SH-SY5Y (cell line): Measurements from ENCODE around the gene LIMD2.

ENCODE experiments used
- GATA2 ChIP-seq: IDR thresholded peaks from 2 replicates; pipeline ENCODE4 v1.6.1; 2011; ENCODE audit warnings: mild to moderate bottlenecking, low read depth, low read length
- GATA3 ChIP-seq: IDR thresholded peaks from 2 replicates; pipeline ENCODE4 v1.6.1; 2011; ENCODE audit warnings: low read depth, mild to moderate bottlenecking, low read length, moderate library complexity

LIMD2 gene

DNA sequence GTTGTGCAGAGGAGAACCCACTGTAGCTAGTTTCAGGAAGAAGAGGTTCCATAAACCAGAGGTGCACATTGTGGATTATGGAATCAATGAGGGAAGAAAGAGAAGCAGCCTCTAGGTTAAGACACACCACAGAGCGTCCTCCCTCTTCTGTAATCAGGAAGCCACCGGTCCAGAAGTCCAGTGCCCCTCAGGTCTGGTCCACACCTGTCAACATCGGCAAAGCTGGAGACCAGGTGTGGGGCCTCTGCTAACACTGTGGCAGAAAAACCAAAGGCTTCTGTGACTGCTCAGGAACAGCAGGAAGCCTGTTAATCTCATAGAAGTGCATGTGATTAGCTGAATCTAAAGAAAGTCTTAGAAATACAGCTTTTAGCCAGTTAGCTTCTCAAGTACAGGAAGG lies 23.3 kb downstream of the LIMD2 start:
- TF ChIP-seq GATA2 (no peak), GATA3 (no peak)

GRCh38 chr17:63675607-63676546 lies 24.0 kb downstream of the LIMD2 start:
- TF ChIP-seq GATA2, result peak; percentile 100
- peak; percentile 99 for TF ChIP-seq GATA3

DNA sequence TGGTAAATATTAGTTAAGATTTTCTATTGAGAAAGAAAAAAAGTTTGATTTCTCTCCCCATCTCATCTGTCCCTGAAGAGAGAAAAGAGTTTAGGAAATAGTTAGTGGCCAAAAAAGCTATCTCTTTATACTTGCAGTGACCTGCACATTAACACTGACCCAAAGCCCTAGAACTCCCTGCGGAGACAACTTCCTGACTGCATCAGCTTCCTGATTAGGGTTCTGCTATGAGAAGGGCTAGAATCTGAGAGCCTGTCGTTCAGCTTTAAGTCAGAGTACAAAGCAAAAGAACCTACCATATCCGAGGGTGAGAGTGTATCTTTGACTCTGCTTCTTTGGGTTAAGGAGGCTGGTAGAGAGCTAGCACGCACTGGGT lies 24.7 kb downstream of the LIMD2 start:
- TF ChIP-seq GATA3 (no peak), GATA2 (no peak)

- no peak for TF ChIP-seq GATA3
- no peak for TF ChIP-seq GATA2
These were observed 27.1 kb downstream of the LIMD2 start for GRCh38 chr17:63672856-63673255.

- TF ChIP-seq GATA3 (no peak), GATA2 (no peak)
These were observed 34.3 kb downstream of the LIMD2 start for GRCh38 chr17:63665527-63666214.

- TF ChIP-seq GATA2 (no peak), GATA3 (no peak)
These were observed 40.1 kb downstream of the LIMD2 start for GRCh38 chr17:63659850-63660249.

- no peak for TF ChIP-seq GATA3
- no peak for TF ChIP-seq GATA2
These were observed 41.6 kb downstream of the LIMD2 start for GRCh38 chr17:63658366-63658765.

GRCh38 chr17:63657786-63658185 lies 42.1 kb downstream of the LIMD2 start:
- TF ChIP-seq GATA3, result no peak
- no peak for TF ChIP-seq GATA2

- TF ChIP-seq GATA3 (no peak), GATA2 (no peak)
These were observed 46.9 kb downstream of the LIMD2 start for GRCh38 chr17:63653050-63653449.

GRCh38 chr17:63652106-63652505 lies 47.8 kb downstream of the LIMD2 start:
- TF ChIP-seq GATA3 (no peak), GATA2 (no peak)

- TF ChIP-seq GATA3 (no peak), GATA2 (no peak)
These were observed 50.1 kb downstream of the LIMD2 start for GRCh38 chr17:63649813-63650212.

DNA sequence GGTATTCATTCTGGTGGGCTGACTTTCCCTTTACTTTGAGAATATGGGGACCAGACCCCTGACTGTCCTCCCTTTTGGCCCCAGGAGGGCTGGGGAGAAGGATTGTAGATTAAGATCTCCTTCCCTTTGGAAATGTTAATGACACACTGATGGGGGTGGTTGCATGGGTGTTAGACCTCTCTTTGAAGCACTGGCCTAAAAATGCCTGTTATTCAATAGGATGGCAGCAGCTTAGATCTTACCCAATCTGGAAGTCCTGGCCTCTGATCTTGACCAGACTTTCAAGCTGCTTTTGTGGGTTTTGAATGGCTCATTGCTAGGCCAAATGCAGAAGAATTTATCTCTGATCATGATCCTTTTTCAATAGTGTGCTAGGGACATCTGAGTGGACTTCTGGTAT lies 52.0 kb downstream of the LIMD2 start:
- no peak for TF ChIP-seq GATA3
- TF ChIP-seq GATA2, result no peak

DNA sequence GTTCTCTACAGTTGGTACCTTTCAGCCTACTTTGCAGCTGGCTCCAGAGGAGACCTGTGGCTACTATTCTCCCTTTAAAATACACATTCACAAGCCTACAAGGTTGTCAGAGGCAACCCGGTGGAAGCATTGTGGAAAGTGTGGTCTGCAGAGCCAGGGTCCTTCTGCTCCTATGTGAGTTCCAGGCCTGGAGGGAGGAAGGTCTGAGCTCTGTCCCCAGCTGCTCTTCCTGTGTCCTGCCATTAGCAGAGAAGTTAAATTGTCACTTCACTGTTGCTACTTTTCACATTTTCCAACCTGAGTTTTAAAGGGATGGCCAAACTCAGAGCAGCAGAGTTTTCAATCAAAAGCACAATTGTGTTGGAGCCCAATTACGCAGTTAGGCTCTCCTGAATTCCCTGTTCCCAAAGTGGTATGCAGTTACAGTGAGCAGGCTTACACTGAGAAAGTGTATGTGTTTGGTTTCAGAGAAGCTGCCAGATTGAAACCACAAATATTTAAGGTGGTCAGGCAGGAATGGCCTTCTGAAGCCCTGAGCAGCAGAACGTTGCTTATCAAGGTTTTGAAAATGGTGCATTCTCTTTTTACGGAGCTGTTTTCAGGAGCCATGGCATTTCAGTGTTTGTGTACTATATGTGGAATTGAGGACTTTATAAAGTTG lies 52.7 kb downstream of the LIMD2 start:
- TF ChIP-seq GATA2, result no peak
- no peak for TF ChIP-seq GATA3

- TF ChIP-seq GATA2, result no peak
- no peak for TF ChIP-seq GATA3
These were observed 53.5 kb downstream of the LIMD2 start for GRCh38 chr17:63646488-63646806.
